Bone marrow (tissue), 2 donors: ENCODE measurements around the gene UIMC1.

Experiments used
- DNase-seq, 2 donors: peaks; one replicate each; lab custom pipeline; 2025; lab: John Stamatoyannopoulos, UW

Gene UIMC1

GRCh38 chr5:176952531-176953193 is 53.9 kb downstream of the UIMC1 start:
- no peak for DNase-seq

GRCh38 chr5:176948458-176948857 is 58.1 kb downstream of the UIMC1 start:
- no peak for DNase-seq

GRCh38 chr5:176947847-176948246 is 58.7 kb downstream of the UIMC1 start:
- no peak for DNase-seq

GRCh38 chr5:176944268-176944667 is 62.3 kb downstream of the UIMC1 start:
- no peak for DNase-seq

- DNase-seq = no peak
Observed at GRCh38 chr5:176943816-176944215, 62.8 kb downstream of the UIMC1 start.

GRCh38 chr5:176941951-176942350 is 64.6 kb downstream of the UIMC1 start:
- DNase-seq = no peak

GRCh38 chr5:176938472-176938871 is 68.1 kb downstream of the UIMC1 start:
- no peak for DNase-seq

GRCh38 chr5:176935017-176935416 is 71.6 kb downstream of the UIMC1 start:
- no peak for DNase-seq

GRCh38 chr5:176934309-176934930 is 72.2 kb downstream of the UIMC1 start:
- no peak for DNase-seq

- DNase-seq = no peak
Observed at GRCh38 chr5:176929654-176930053, 76.9 kb downstream of the UIMC1 start.

- DNase-seq = no peak
Observed at GRCh38 chr5:176927562-176927961, 79.0 kb downstream of the UIMC1 start.

GRCh38 chr5:176922817-176923216 is 83.8 kb downstream of the UIMC1 start:
- DNase-seq = no peak

GRCh38 chr5:176921714-176922113 is 84.9 kb downstream of the UIMC1 start:
- DNase-seq = no peak

GRCh38 chr5:176918613-176919012 is 88.0 kb downstream of the UIMC1 start:
- DNase-seq = no peak

- no peak for DNase-seq
Observed at GRCh38 chr5:176916337-176916736, 90.2 kb downstream of the UIMC1 start.

GRCh38 chr5:176915906-176916305 is 90.7 kb downstream of the UIMC1 start:
- DNase-seq = no peak

- DNase-seq = no peak
Observed at GRCh38 chr5:176912115-176912514, 94.5 kb downstream of the UIMC1 start.

- no peak for DNase-seq
Observed at GRCh38 chr5:176908675-176909368, 97.8 kb downstream of the UIMC1 start.

GRCh38 chr5:176906796-176907195 is 99.8 kb downstream of the UIMC1 start:
- no peak for DNase-seq

- DNase-seq = no peak
Observed at GRCh38 chr5:176906126-176906525, 100.5 kb downstream of the UIMC1 start.

- DNase-seq = no peak
Observed at GRCh38 chr5:176904276-176904675, 102.3 kb downstream of the UIMC1 start.

GRCh38 chr5:176902911-176903664 is 103.5 kb downstream of the UIMC1 start:
- DNase-seq = no peak
